Stimulated activated CD4-positive, alpha-beta T cell treated with anti-CD3 and anti-CD28 coated beads, Interleukin-15, amount 100 ng/mL, for 24 hours (primary cell): Measurements from ENCODE around the gene COPE.
A peak's percentile ranks its signal among the peaks of the same experiment; 100 is the strongest.

Experiments used
- DNase-seq: peaks from one replicate; pipeline ENCODE4 v3.0.0-alpha.2; 2020

COPE gene

DNA sequence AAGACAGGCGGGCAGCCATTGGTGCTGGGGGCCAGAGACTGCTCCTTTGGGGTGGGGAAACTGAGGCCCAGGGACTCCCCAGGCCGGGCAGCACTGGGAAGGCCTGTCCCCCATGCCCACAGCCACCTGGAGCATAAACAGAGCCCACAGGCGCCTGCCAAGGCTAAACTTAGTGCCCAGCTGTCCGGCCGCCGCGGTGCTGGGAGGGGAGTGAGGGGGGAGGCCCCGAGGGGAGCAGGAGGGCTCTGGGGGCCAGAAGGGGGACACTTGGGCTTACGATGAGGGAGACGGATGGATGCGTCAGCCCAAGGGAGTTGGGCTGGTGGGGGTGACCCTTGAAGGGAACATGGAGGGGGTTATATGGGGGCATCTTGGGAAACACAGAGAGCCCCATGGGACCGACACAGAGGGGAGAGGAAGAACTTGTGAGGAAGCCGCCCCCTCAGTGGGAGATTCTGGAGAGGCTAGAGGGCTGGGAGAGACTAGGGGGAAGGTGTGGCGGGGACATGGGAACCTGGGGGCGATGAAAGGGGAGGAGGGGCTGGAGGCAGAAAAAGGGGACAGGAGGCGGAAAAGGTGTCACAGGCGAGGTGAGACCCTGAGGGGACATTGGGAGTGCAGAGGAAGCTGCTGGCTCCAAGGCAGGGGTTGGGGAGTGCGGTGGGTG lies 25.5 kb downstream of the COPE start:
- DNase-seq = no peak

DNA sequence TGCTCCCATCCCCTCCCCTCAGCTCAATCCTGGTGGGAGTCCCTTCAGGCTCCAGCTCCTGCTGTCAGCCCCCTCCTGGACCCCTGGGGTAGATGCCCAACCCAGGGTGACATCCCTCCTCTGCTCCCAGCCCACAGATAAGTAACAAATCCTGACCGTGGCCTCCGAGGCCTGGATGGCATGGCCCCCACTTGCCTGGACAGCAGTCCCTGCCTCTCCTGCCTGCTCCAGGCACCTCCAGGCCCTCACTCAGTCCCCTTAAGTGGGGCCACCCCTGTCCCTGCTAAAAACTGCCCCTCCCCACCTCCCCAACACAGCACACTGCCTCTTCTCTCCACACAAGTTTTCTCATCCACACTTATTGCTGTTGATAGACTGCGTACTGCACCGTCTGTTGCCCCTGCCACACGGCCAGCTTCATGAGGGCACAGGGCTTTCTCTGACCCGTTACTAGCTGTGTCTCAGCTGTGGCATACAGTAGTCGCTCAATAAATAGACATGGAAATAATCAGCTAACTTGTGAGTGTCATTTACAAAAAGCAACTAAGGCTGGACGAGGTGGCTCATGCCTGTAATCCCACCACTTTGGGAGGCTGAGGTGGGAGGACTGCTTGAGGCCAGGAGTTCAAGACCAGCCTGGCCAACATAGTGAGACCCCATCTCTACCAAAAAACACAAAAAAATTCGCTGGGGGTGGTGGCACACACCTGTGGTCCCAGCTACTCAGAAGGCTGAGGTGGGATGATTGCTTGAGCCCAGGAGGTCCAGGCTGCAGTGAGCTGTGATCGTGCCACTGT lies 29.0 kb downstream of the COPE start:
- no peak for DNase-seq

DNA sequence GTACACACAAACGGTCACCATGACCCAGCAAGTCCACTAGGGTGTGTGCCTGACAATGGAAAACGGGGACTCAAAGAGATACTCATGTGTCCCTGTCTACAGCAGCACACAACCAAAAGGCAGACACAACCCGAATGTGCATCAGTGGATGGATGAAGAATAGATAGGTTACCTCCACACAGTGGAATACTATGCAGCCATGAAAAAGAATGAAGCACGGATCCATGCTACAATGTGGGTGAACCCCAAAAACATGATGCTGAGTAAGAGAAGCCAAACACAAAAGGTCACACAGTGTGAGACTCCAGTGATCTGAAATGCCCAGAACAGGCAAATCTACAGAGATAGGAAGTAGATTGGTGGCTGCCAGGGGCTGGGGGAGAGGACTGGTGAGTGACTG lies 32.2 kb downstream of the COPE start:
- DNase-seq = no peak

DNA sequence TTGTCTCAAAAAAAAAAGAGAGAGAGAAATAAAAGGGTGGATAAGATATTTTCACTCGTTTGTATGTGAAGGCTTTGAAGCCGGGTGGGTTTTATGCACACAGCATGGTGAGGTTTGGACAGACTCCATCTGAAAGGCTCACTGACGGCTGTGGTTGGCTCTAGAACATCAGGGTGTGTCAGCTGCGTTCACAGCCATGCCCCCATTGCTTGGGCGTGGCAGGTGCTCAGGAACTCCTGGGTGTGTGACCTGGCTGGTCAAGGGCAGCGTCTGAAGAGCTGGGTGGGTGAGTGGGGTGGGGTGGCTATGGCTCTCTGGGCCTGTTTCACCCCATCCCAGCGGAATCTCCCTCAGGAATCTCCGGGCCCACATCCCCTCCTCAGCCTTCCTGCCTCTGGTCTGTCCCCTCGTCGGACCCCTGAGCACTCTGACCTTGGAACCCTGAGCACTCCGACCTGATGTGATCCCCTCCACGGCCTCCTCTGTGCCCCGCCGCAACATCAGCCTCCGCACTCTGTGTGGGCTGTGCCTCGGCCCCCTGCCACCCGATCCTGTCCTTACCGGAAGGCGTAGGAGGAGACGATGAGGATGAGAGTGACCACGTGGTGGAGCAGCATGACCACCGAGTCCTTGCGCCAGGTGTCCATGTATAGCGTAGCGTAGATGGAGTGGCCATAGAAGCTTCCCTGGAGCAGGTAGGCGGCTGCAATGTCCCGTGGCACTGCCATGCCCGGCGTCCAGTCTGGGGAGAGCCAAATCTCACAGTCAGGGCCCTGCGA lies 35.5 kb downstream of the COPE start:
- DNase-seq = no peak

DNA sequence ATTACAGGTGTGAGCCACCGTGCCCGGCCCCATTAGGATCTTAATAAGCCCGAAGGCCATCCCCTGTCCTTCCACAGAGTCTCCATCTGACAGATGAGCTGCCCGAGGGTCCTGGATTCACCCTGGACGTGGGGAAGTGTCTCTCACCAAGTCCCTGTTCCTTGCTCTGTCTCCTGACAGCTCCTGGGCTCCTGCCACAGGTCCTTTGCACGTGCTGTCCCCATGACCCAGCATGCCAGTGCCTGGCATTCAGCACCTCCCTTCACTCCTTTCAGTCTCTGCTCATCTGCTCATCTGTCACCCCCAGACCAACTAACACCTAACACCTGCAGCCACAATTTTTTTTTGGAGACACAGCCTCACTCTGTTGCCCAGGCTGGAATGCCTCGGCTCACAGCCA lies 37.7 kb downstream of the COPE start:
- no peak for DNase-seq

DNA sequence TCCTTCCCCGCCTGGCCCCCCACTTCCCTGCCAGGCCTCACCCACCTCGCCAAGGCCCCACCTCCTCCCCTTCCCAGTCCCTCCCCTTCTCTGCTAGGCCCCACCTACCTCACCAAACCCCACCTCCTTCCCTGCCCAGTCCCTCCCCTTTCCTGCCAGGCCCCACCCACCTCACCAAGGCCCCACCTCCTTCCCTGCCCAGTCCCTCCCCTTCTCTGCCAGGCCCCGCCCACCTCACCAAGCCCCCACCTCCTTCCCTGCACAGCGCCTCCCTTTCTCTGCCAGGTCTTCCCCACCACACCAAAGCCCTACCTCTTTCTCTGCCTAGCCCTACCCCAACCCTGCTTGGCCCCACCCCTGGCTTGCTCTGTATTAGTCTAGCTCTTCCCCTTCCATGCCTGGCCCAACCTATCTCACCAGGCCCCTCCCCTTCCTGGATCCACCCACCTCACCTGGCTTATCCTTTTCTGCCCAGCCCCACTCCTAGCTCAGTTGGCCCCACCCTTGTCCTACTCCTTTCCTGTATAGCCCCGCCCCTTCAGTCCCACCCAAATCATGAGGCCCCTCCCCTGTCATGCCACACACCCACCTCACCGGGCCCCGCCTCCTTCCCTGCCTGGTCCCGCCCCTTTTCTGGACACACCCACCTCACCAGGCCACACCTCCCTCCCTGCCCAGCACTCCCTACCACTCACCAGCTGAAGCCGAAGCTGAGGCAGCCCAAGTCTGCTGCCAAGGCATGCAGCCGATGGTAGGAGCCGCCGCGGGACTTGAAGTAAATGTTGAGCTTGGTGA lies 39.4 kb downstream of the COPE start:
- peak; percentile 40 for DNase-seq

DNA sequence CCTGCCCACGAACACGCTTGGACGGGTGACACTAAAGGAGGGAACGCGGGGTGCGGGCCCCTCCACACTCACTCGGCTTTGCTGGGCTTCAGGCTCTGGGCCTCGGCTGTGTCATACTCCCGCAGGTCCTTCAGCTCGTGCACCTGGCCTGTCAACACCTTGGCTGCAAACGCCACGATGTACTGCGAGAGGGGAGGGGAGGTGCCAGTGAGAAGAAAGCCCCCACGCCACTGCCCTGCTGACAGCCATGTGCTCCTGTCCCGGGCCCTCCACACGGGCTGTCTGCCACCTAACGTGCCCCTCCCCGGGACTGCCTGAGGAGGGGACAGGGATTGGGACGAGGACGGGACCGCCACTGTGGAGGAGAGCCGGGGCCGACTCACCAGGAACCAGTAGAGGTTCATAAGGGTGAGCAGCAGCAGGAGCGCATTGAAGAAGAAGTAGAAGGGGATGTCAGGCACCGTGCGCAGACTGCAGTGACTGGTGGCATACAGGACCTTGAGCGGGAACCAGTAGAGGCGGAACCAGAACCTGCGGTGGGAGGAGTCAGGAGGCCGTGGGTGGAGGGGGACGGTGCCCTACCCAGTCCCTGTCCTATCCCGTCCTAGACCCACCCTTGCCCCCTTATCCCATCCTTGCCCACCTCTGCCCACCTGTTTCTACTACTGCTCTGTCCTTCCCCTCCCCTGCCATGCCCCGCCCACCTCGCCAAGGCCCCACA lies 40.2 kb downstream of the COPE start:
- no peak for DNase-seq

DNA sequence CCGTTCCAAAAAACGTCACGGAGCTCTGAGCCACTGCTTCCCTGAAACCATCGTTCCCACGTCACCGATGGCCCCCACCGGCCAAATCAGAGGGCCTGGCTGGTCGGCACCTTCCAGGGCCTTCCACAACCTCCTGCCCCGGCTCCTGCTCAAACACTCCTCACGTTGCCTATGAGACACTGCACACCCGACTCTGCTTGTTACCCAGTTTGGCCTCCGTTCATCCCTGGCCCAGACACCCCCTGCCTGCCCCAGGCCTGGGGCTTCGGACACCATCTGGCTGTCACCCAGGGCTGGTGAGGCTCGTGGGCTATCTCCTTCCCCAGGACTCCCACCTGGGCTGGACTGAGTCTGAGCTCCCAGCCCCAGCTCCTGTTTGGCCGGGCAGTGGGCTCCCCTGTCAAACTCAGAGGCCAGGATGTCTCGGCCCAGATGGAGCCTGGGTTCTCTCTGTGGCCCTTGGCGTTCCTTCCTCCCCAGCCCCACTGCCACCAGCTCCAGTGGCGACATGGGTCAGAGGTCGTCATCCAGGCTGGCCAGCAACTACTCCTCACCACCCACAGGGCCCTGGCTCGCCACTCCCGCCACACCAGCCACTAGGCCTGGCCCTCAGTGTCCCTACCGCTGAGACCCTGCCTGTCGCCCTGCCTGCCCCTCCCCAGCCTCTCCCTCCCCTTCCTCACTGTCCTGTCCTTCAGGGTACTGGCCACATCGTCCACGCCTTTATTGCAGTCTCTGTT lies 41.0 kb downstream of the COPE start:
- DNase-seq = no peak

DNA sequence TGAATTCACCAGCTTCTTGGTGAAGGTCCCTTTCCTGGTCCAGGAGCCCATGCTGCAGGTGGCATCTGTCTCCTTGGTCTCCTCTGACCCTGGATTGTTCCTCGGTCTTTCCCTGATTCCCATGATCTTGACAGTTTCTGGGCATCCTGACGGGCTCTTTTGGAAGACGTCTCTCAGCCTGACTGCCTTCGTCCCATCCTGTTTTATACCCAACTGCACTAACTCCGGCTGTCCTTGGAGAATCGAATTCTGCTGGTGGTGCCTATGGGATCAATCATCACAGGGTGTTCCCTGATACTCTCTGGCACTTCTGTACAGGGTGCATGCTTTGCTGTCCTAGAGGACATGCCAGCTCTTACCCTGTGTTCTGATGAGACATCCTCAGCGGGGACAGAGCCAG lies 42.3 kb downstream of the COPE start:
- DNase-seq = no peak

DNA sequence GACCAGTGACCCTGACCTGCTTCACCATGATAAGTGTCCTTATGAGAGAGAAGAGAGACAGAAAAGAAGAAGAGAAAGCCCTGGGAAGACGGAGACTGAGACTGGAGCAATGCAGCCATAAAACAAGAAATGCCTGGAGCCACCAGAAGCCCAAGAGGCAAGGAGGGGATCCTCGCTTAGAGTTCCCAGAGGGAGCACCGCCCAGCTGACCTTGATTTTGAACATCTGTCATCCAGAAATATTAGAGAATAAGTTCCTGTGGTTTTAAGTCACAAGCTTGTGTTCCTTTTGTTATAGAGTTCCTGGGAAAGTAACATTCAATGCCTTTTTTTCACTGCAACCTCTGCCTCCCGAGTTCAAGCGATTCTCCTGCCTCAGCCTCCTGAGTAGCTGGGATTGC lies 43.5 kb downstream of the COPE start:
- no peak for DNase-seq

DNA sequence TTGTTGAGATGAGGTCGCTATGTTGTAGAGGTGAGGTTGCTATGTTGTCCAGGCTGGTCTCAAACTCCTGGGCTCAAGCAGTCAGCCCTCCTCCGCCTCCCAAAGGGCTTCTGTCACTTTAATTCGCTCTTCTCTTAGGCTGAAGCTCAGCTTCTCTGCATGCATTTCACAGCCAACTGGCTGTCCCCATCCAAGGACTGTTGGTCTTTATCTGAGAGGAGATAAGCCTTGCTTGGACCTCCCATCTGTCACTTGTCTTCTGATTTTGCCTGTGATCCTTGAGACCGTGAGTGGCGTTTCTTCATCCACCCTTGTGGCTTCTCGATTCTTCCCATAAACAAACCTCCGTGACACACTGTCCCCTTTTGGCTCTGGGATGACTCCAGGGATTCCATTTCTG lies 47.6 kb downstream of the COPE start:
- DNase-seq = no peak

DNA sequence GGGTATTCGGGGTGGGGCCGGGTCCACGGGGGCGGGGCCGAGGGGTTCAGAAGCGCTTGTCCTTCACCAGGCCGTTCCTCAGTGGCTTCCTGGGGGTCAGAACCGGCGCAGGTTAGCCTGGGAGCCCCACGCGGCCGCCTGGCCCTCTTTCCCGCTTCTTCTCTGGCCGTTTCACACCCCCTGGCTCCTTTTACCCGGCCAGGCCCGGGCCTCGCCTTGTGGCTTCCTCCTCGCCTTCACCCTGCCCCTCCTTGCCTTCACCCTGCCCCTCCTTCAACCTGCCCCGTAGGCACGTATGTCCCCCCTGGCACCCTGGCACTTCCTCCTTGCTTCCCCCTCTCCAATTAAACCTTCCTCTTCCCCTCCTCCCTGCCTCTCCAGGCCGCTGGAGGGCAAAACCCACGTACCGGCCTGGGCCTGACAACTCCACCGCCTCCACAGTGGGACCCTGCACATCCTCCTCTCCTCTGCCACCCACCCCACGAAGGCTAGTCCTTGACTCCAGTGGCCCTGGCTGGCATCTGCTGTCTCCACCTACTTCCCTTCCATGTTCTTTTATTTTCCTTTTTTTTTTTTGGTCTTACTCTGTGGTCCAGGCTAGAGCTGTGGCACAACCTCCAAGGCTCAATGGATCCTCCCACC lies 48.5 kb downstream of the COPE start:
- DNase-seq = no peak

DNA sequence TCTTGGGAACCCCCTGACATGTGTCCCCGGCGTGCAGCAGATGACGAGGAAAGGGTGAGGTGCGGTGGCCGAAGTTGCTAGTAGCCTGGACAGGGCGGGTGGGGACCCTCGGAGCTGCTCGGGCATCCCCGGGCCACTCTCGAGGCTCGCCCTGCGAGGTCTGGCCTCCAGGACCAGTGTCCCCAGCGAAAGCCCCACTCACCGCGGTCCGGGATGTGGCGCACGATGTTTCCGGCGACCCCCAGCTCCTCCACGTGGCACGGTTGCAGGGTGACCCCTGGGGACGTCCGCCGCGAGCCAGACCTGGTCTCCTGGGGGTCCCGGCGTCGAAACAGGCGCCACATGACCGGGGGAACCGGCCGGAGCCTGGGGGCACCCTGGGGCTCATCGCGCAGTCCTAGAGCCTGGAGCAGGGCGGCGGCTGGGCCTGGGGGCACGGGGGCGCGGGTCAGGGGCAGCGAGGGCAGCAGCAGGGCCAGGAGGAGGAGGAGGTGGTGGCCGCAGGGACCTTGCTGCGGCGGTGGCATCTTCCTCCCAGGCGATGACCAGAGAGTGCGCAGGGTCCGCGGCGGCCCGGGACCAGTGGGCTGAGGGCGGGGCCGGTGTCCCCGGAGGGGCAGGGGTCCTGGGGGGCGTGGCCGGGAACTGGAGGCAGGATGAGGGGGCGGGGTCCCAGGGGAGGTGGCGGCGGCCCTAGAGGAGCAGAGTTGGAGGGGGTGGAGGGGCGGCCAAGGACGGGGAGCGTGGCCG lies 49.2 kb downstream of the COPE start:
- no peak for DNase-seq

DNA sequence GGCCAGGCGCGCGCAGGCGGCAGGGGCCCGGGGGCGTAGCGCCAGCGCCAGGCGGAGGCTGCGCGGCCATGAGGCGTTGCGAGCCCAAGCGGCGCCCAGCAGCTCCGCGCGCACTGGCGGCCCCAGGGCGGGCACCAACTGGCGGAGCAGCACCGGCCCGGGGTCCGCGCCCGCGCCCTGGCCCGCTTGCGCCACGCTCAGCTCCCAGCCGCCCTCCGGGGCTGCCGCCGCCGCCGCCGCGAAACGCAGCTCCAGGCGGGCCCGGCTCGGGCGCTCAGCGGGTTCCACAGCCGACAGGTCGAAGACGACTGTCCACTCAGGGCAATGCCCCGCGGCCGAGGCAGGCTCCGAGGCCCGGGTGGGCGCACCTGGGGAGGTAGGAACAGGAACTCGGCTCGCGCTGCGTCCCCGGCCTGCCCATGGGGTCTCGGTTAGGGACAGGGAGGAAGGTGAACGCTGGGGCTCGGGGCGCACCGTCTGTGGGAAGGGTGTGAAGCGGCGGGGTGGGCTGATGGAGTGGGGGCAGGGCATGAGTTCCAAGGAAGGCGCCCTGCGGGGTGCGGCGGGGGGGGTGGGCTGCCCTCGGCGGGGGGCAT lies 50.1 kb downstream of the COPE start:
- no peak for DNase-seq

DNA sequence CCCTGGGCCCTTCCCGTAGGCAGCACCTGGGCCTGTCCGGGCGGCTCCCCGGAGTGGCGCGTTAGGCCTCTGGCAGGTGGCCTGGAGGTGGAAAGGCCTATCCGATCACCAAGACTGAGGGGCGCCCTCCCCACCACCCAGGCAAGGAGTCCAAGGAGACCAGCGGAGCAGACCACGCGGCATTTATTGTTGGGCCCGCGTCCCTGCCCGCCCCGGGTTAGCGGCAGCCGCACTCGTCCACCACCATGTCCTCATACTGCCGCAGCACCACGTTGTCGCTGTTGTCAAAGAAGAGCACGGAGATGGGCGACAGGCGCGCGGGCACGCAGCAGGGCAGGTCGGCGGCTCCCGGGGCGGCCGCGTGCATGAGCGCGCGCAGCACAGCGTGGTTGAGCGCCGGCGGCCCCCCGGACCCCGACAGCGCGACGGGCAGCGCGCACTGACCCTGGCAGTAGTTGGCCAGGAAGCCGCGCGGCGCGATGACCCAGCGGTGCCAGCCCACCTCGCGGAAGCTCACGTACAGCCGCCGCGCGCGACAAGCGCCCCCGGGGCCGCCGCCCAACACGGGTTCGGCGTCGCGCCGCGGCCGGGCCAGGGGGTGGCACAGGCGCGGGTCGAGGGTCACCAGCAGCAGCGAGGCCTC lies 50.7 kb downstream of the COPE start:
- DNase-seq = no peak

DNA sequence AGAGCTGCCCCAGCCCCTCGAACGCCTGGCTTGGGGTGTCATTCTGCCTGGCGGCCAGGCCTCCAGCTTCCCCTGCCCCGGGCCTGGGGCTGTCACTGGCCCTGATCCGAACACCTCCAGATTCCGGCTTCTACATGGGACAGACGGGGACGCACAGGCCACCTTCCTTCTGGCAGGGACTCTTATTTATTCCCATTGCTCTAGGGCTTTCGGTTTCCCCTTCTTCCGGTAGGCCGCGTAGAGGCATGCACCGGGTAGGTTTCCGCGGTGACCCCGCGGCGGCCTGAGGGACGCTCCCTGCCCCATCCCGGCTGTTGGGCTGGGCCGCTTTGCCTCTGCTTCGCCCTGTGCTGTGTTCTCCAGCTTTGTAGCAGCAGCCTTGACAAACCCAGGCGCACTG lies 51.4 kb downstream of the COPE start:
- no peak for DNase-seq

DNA sequence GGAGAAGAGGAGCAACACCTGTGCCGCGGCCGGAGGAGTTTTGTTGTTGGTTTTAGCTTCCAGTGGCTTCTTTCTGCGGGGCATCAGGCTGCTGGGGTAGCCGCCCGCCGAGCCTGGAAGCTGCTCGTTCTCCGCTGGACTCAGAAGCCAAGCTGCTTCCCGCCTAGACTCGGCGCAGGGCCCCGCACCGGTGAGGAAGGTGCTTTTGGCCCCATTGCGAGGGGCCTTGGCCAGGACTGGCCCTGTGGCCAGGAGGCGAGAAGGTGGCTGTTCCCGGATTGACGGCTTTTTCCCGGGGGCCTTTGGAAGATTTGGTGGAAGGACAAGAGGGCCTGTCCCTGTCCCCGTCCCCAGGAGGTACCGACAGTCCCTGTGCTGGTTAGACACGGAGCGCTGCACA lies 52.0 kb downstream of the COPE start:
- no peak for DNase-seq

DNA sequence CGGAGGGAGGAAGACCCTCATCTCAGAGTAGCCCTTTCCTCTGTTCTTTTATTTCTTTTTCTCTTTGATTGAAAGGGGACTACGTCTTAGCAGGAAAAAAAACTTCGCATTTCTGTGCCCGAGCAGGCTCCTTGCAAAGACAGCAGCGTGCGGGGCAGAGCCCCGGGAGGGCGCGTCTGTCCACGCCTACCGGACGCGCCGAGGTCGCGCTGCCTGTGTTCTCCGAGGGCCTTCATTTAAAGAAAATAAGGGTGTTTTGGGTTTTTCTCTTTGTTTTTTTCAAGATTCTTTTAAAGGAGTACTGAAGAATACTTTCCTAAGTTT lies 52.4 kb downstream of the COPE start:
- no peak for DNase-seq

DNA sequence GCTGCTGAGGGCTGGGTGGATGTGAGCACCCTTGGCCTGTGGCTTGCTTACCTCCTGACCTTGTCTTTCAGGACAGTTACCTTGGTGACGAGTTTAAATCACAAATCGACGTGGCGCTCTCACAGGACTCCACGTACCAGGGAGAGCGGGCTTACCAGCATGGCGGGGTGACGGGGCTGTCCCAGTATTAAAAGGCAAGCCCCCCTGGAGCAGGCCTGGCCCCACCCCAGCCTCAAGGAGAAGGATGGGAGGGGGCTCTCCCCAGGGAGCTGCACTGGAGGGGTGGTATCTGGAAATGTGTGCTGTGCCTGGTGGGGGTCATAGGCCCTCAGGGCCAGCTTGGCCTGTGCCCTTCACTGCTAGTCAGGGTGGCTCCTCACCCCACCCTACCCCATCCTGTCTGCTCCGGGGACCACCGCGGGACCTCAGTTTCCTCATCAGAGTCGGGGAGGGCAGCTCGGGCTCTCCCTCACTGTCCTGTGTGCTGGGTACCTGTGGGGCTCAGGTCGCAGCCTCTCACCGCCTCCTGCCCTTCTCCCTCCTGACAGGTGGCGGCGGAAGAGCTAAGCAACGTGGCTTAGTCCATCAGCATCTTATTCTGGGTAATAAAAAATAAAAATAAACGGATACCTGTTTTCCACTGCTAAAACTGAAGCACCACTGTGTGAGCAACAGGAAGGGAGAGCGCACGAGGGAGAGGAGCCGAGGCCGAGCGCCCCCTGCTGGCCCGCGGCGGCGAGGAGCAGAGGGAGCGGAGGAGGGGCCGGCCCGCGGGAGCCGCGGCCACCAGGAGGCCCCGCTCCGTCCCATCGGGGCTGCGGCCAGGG lies 53.0 kb downstream of the COPE start:
- peak; percentile 69 for DNase-seq
